Measurements from ENCODE around the gene DSP.

GRCh38 chr6:7545316-7546019 lies 4.0 kb downstream of the DSP start:
- TF ChIP-seq CTCF (IDR thresholded peaks at IDR 0.05) = no peak
- TF ChIP-seq CREM (CRISPR knock-in tag; IDR thresholded peaks at IDR 0.05) = no peak
- no peak for TF ChIP-seq ELF4 (CRISPR knock-in tag; IDR thresholded peaks at IDR 0.05; ENCODE audit: low read depth)
- no peak for TF ChIP-seq ZNF281 (CRISPR knock-in tag; IDR thresholded peaks at IDR 0.05)
- TF ChIP-seq ESRRA (CRISPR knock-in tag; IDR thresholded peaks at IDR 0.05; ENCODE audit: borderline replicate concordance) = no peak
- TF ChIP-seq JUN (CRISPR knock-in tag; IDR thresholded peaks at IDR 0.05) = no peak
- no peak for TF ChIP-seq FOXJ3 (CRISPR knock-in tag; IDR thresholded peaks at IDR 0.05; ENCODE audit: borderline replicate concordance)
- no peak for TF ChIP-seq ZNF232 (CRISPR knock-in tag; IDR thresholded peaks at IDR 0.05)
- no peak for TF ChIP-seq KAT7 (CRISPR knock-in tag; IDR thresholded peaks at IDR 0.05; ENCODE audit: borderline replicate concordance)
- TF ChIP-seq MAX (CRISPR knock-in tag; IDR thresholded peaks at IDR 0.05) = no peak
- no peak for TF ChIP-seq SMAD4 (CRISPR knock-in tag; IDR thresholded peaks at IDR 0.05)
- no peak for TF ChIP-seq E2F5 (CRISPR knock-in tag; IDR thresholded peaks at IDR 0.05)
